ENCODE results near the gene RALA. TPM values are rescaled to one million over a fixed set of nuclear protein-coding genes. Genes with fewer than 3 reads are reported as not detected.

Gene RALA
- total RNA-seq, 2 experiments from 2014 or later, result 24.5 to 27.5 TPM

GRCh38 chr7:39754326-39755120, 131.2 kb downstream of the RALA start:
- no peak for TF ChIP-seq CTCF (IDR thresholded peaks at IDR 0.05)
- ChIA-PET POLR2A (no interaction called here), CTCF (no interaction called here)
- DNase-seq, result no peak
- H3K27me3 ChIP-seq (ENCODE audit: control insufficient read depth in 1 of 2, insufficient read depth in 2 of 2, low read length in 2 of 2), result no peaks in the 10 kb centered on the region
- H3K36me3 ChIP-seq (ENCODE audit: insufficient read depth, low read length), result no peaks in the 10 kb centered on the region
- ATAC-seq (ENCODE audit: poor library complexity), result no peak
- Mint-ChIP-seq H3K36me3 (ENCODE audit: low read depth) (no peaks in the 10 kb centered on the region), H3K27me3 (no peaks in the 10 kb centered on the region), H3K4me3 (no peak overlapping the region), H3K9me3 (no peaks in the 10 kb centered on the region), H3K4me1 (ENCODE audit: low read depth) (no peaks in the 10 kb centered on the region), H3K27ac (no peak overlapping the region)
- no peaks in the 10 kb centered on the region for H3K9me3 ChIP-seq (ENCODE audit: control insufficient read depth in 1 of 2, insufficient read depth in 1 of 2, low read length in 2 of 2)
- H3K4me3 ChIP-seq (ENCODE audit: low read length), result no peak overlapping the region
- no peaks in the 10 kb centered on the region for H3K4me1 ChIP-seq (ENCODE audit: insufficient read depth, low read length)
- intact Hi-C loops (cut with DNase I, micrococcal nuclease), result no loop called here
- H3K27ac ChIP-seq (ENCODE audit: low read depth in 1 of 2, low read length in 2 of 2), result no peak overlapping the region

- CTCF ChIA-PET, result no interaction called here
- H3K4me1 ChIP-seq (ENCODE audit: insufficient read depth, low read length), result no peaks in the 10 kb centered on the region
- no peaks in the 10 kb centered on the region for H3K9me3 ChIP-seq (ENCODE audit: control insufficient read depth in 1 of 2, insufficient read depth in 1 of 2, low read length in 2 of 2)
- no peak for ATAC-seq (ENCODE audit: poor library complexity)
- DNase-seq, result no peak
- H3K4me1 Mint-ChIP-seq (ENCODE audit: low read depth), result no peaks in the 10 kb centered on the region
- POLR2A ChIA-PET, result no interaction called here
- H3K9me3 Mint-ChIP-seq, result no peaks in the 10 kb centered on the region
- no peak overlapping the region for H3K4me3 Mint-ChIP-seq
- TF ChIP-seq CTCF (IDR thresholded peaks at IDR 0.05), result no peak
- H3K27ac Mint-ChIP-seq, result no peak overlapping the region
- no peaks in the 10 kb centered on the region for H3K36me3 Mint-ChIP-seq (ENCODE audit: low read depth)
- H3K36me3 ChIP-seq (ENCODE audit: insufficient read depth, low read length), result no peaks in the 10 kb centered on the region
- H3K27ac ChIP-seq (ENCODE audit: low read depth in 1 of 2, low read length in 2 of 2), result no peak overlapping the region
- no peaks in the 10 kb centered on the region for H3K27me3 ChIP-seq (ENCODE audit: control insufficient read depth in 1 of 2, insufficient read depth in 2 of 2, low read length in 2 of 2)
- H3K27me3 Mint-ChIP-seq, result no peaks in the 10 kb centered on the region
- H3K4me3 ChIP-seq (ENCODE audit: low read length), result no peak overlapping the region
- intact Hi-C loops (cut with DNase I, micrococcal nuclease), result no loop called here
Measured at GRCh38 chr7:39757604-39758003, 134.2 kb downstream of the RALA start.

Other genes with a start within 250 kb of the RALA start
- gene YAE1, start 57.2 kb upstream of the RALA start, total RNA-seq, result 1 to 10 TPM; 5.0 to 7.4 TPM